Skeletal muscle cell (primary cell): Measurements from ENCODE around the gene PBOV1.

Source experiments
- DNase-seq: peaks from one replicate; pipeline ENCODE4 v3.0.0-alpha.2; 2010; ENCODE audit warnings: low read depth
- H3K4me3 ChIP-seq: 2 replicates; pipeline ENCODE4 v1.5.1; 2011; ENCODE audit warnings: low read depth, mild to moderate bottlenecking, control low read depth, low read length, moderate library complexity

Gene PBOV1

DNA sequence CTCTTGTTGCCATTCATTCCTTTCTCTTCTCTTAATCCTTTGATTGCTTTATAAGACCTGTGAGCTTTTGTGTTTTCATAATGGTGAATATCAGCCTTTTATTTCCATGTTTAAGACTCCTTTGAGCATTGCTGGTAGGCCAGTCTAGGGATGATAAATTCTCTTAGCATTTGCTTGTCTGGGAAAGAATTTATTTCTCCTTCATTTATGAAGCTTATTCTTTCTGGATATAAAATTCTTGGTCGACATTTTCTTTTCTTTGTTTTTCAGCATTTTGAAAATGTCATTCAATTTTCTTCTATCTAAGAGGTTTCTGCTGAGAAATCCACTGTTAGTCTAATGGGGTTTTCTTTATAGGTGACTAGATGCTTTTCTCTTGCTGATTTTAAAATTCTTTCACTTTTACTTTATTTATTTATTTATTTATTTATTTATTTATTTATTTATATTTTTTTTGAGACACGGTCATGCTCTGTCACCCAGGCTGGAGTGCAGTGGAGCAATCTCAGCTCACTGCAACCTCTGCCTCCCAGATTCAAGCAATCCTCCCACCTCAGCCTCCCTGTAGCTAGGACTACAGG is 41.5 kb downstream of the PBOV1 start:
- H3K4me3 ChIP-seq = no peak overlapping the region
- no peak for DNase-seq

DNA sequence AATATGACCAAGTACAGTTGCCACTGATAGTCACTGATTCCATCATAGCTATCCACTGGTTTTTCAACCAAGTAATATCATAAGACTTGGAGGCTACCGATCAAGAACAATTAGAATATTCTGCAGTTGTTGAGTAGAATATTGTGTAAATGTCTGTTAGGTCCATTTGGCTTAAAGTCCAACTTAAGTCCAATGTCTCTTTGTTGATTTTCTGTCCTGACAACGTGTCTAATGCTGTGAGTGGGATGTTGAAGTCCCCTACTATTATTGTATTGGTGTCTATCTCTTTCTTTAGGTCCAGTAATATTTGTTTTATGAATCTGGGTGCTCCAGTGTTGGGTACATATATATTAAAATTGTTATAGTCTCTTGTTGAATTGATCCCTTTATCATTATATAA is 42.7 kb downstream of the PBOV1 start:
- H3K4me3 ChIP-seq = no peak overlapping the region
- DNase-seq = no peak
